HG03571 (cell line): ENCODE measurements around the gene HS2ST1.
"Not testable (repeated sequence)": the region's sequence is repeated elsewhere in the genome, so short reads cannot be mapped to it uniquely, and the experiment has no call there.

Experiments used
- ATAC-seq: cut with Tn5 transposase; IDR thresholded peaks from one replicate; pipeline ENCODE4 v1.9.1; 2021; ENCODE audit not compliant: unreplicated experiment

Gene HS2ST1

DNA sequence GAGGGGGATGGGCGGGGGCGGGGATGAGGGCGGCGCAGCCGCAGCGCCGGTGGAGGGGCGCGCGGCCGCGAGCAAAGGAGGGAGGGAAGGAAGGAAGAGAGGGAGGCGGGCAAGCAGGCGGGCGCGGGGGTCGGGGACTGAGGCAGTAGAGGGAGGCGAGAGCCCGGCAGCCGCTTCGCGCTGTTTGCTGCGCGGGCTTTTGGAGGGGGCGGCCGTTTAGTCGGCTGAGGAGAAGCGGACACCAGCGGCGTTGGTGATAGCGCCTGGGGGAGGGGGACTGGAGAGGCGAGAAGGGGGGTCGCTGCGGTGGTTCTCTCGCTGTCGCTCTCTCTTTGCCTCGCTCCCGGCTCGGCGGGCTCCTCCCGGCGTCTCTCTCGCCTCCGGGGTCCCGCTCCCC lies at the start of gene HS2ST1:
Gene HS2ST1, plus strand, starts transcription at position 35 of the 397 bp plus-strand sequence.
- no peak for ATAC-seq

GRCh38 chr1:86865973-86866637 lies 48.3 kb upstream of the HS2ST1 start:
- ATAC-seq, result no peak

DNA sequence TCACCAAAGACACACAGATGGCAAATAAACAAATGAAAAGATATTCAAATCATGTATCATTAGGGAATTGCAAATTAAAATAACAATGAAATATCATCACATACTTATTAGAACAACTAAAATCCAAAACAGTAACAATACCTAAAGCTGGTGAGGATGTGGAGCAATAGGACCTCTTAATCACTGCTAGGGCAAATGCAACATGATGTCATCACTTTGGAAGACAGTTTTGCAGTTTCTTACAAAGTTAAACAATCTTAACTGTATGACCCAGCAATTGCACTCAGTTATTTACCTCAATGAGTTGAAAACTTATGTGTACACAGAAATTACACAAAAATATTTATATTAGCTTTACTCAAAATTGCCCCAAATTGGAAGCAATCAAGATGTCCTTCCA lies 47.8 kb upstream of the HS2ST1 start:
- no peak for ATAC-seq

GRCh38 chr1:86867278-86867677 lies 47.2 kb upstream of the HS2ST1 start:
- ATAC-seq, result not testable (repeated sequence)

GRCh38 chr1:86868477-86868876 lies 46.0 kb upstream of the HS2ST1 start:
- no peak for ATAC-seq

- no peak for ATAC-seq
Measured at GRCh38 chr1:86871001-86871400, 43.4 kb upstream of the HS2ST1 start.

GRCh38 chr1:86872086-86872485 lies 42.3 kb upstream of the HS2ST1 start:
- no peak for ATAC-seq

DNA sequence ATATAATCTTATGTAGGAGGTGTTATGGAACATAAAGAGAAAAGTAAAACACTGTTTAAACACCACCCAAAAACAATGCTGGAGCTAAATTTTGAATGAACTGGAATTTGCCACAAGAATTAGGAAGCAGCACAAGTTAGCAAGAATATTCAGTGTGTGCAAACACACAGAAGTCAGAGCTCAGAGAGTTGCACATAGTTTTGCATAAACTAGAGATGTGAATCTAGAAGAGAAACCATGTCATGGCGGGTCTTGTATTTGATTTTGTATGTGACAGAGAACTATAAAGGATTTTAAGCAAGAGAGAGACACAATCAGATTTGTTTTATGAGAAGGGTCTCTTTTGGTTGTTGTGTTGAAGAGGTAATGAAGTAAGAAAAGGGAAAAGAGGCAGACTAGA lies 38.7 kb upstream of the HS2ST1 start:
- ATAC-seq, result no peak

GRCh38 chr1:86887479-86888162 lies 26.8 kb upstream of the HS2ST1 start:
- no peak for ATAC-seq

GRCh38 chr1:86888327-86888726 lies 26.1 kb upstream of the HS2ST1 start:
- no peak for ATAC-seq

GRCh38 chr1:86899401-86899800 lies 15.0 kb upstream of the HS2ST1 start:
- ATAC-seq, result not testable (repeated sequence)

GRCh38 chr1:86905875-86906274 lies 8.6 kb upstream of the HS2ST1 start:
- ATAC-seq, result no peak

GRCh38 chr1:86906419-86906818 lies 8.0 kb upstream of the HS2ST1 start:
- ATAC-seq, result no peak

DNA sequence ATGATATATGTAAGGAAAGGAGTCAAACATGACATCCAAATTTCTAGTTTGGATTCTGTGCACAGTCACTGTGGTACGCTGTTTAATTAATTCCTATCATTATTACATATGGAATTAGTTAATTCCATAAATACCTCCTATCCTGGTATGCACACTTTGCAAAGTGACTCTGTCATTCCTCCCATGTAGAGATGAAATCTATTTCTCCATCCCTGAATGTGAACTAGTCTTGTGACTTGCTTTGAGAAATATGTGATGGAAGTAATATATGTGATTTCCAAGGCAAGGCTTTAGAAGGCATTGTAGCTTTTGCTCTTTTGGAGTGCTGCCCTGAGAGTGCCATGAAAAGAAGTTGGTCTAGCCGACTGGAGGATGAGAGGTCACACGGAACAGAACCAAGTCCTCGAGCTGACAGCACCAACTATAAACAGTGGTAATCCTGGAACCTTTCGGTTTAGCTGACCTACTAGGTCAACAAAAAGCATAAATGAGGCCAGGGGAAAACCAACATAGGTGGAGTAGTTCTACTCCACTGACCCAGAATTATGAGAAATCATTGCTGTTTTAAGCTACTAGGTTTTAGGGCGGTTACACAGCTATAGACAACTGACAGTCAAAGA lies 2.0 kb upstream of the HS2ST1 start:
- ATAC-seq, result no peak

DNA sequence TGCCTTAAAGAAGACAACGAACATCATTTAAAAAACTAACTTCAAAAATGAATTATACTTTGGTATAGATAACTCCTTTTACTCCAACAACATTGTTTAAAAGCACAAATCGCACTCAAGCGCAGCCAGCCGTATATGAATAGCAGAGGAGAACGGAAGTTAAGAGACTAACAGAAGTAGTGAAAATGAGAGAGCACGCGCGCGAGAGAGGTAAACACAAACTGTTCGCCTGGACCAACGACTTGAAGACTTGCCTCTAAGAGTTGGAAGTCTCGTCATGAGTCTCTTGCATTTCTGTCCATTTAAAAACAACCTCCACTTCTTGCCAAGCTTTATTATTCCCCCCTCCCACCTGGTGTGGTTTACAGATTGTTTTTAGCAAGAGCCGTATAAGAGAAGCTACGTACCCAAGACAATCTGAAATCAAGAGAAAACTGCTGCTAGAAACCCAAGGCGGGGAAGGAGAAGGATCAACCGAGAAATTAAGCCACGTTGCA lies 988 bp upstream of the HS2ST1 start:
- ATAC-seq, result peak; percentile 20

GRCh38 chr1:86913896-86914600 lies 387 bp upstream of the HS2ST1 start, which contains the start of gene SELENOF:
SELENOF (minus strand) TSS chr1:86914126; CDS start chr1:86914111, 15 bp downstream.
- peak; percentile 74 for ATAC-seq

DNA sequence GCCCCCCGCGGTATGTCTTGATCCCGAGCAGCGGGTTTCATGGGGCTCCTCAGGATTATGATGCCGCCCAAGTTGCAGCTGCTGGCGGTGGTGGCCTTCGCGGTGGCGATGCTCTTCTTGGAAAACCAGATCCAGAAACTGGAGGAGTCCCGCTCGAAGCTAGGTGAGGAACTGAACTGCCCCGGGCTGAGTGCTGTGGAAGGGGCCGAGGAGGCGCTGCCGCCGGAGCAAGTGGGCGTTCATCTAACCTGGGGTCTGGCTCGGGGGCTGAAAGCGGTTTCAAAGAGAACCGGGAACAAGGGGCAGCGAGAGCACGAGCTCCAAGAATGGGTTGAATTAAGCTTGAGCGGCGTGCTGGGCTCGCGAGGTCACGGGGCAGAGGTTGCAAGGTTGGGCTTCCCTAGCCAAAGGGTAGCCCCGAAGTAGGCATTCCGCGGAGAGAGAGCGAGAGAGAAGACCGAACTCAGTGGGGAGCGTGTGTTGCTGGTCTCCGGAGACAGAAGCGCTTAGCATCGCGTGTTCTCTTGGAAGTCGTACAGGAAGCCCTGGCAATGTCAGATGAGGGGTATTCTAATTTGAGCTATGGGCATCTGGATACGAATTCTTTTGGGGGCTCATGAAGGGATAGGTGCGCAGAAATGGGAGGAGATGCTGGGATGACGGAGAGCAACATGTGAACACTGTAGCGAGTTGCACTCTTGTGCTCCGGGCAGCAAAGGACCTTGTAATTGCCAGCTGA lies 732 bp downstream of the HS2ST1 start:
- no peak for ATAC-seq

DNA sequence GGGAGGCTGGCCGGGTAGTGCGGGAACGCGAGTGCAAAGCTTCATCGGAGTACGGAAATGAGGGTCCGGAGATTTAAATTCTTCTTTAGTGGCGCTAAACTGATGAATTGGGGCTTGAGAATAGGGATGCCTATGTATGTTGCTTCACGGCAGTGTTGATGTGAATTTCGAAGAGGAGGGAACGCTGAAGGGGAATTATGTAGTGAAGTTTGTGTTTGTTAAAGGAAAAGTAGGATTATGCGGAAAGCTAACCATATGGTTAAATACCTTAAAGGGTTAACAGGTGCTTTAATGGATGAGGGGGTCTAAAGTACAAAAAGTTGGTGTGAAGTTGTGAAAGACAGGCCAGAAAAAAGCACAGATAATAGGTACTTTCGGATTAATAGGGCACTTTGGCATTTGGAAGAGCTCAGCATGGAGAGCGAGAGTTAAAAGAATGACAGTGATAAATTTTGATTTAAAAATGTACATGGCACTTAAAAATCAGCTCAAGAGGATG lies 1.4 kb downstream of the HS2ST1 start:
- ATAC-seq, result no peak

DNA sequence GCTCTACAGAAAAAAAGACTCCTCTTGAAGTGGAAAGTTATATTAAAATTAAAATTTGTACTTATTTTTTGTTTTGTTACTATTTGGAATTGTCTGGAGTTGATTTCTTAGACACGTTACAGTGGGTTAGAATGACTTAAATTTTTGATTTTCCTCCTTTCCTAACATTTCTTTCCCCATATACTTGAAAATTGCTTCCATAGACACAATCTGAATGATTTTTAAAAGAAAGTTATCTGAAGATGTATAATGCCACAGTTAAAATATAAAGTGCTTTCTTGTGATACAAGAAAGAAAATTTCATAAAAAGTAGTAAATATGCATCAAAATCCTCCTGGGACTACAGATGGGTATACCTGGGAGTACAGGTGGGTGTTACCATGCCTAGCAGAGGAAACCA lies 2.3 kb downstream of the HS2ST1 start:
- no peak for ATAC-seq

GRCh38 chr1:86922445-86922844 lies 8.0 kb downstream of the HS2ST1 start:
- ATAC-seq, result no peak
